Endothelial cell of umbilical vein (primary cell): ENCODE data around the gene GAGE12H. TPM values are rescaled to one million over a fixed set of nuclear protein-coding genes. Genes with fewer than 3 reads are reported as not detected.
"Not testable (repeated sequence)": the region's sequence is repeated elsewhere in the genome, so short reads cannot be mapped to it uniquely, and the experiment has no call there.

ENCODE experiments used
- Bru-seq: library from RNA; stranded (reverse); fragments of 400-500 nt; gene quantifications from one replicate; lab custom pipeline; 2021; lab: Mats Ljungman, UMichigan
- BruChase-seq, 2 experiments: library from RNA; stranded (reverse); fragments of 400-500 nt; gene quantifications; one replicate each; lab custom pipeline; 2021; lab: Mats Ljungman, UMichigan
- BruUV-seq: library from RNA; stranded (reverse); fragments of 400-500 nt; replicated peaks from 2 replicates; lab custom pipeline; 2021; lab: Mats Ljungman, UMichigan
- CTCF ChIA-PET: fragments of 300-600, 350-600 bp; sonication (Branson Sonifier 250); formaldehyde crosslinking; loops from one replicate; lab custom pipeline; 2021; ENCODE audit warnings: antibody characterized with exemption, inconsistent platforms; lab: Charles Lee
- POLR2A ChIA-PET: fragments of 300-600, 350-600 bp; sonication (Branson Sonifier 250); formaldehyde crosslinking; loops from one replicate; lab custom pipeline; 2021; ENCODE audit warnings: antibody characterized with exemption, inconsistent platforms; lab: Charles Lee
- DNase-seq: peaks from one replicate; pipeline ENCODE4 v3.0.0-alpha.2; 2011; ENCODE audit warnings: low read depth, low spot score
- FAIRE-seq: peaks from 2 replicates; lab custom pipeline; 2011; peaks lifted over from hg19 to GRCh38; lab: Jason Lieb, UNC
- H2AFZ ChIP-seq: 2 replicates; pipeline ENCODE4 v1.6.0; 2012; ENCODE audit warnings: low read depth, low read length, control low read depth, inconsistent platforms
- H3K27ac ChIP-seq: 2 replicates; pipeline ENCODE4 v1.5.1; 2011; ENCODE audit warnings: low read depth, mild to moderate bottlenecking, control low read depth, low read length, moderate library complexity; ENCODE audit not compliant: insufficient read depth
- H3K27me3 ChIP-seq, 2 experiments: 2 replicates each; pipeline versions ENCODE4 v1.6.0 to v1.6.1; 2011; ENCODE audit warnings: low read length in 2 of 2, mixed read lengths in 1 of 2; ENCODE audit not compliant: control insufficient read depth in 2 of 2, insufficient read depth in 2 of 2
- H3K36me3 ChIP-seq, 2 experiments: 2 replicates in 1 of 2; 3 replicates in 1 of 2; pipeline ENCODE4 v1.5.1; 2011; ENCODE audit warnings: low read length in 2 of 2, mild to moderate bottlenecking in 1 of 2, moderate library complexity in 1 of 2; ENCODE audit not compliant: control insufficient read depth in 2 of 2, insufficient read depth in 2 of 2; ENCODE audit errors: extremely low read depth in 1 of 2
- H3K4me1 ChIP-seq: 3 replicates; pipeline ENCODE4 v1.5.1; 2011; ENCODE audit warnings: mild to moderate bottlenecking, low read length; ENCODE audit not compliant: control insufficient read depth, insufficient read depth; ENCODE audit errors: extremely low read depth
- H3K4me2 ChIP-seq: 2 replicates; pipeline ENCODE4 v1.6.1; 2011; ENCODE audit warnings: low read length, control low read depth, mixed read lengths; ENCODE audit not compliant: insufficient read depth
- H3K4me3 ChIP-seq, 3 experiments: fragments of 200-600 bp in 1 of 3; sonication (generic), shearing (Covaris generic) in 1 of 3; replicated peaks in 1 of 3; 2 replicates each; pipeline ENCODE4 v1.5.1; 2011 to 2016; ENCODE audit warnings: control low read depth in 3 of 3, low read length in 3 of 3, mild to moderate bottlenecking in 2 of 3, inconsistent platforms in 1 of 3, low read depth in 1 of 3, moderate library complexity in 1 of 3; ENCODE audit not compliant: insufficient read depth in 1 of 3
- H3K79me2 ChIP-seq: 2 replicates; pipeline ENCODE4 v1.6.0; 2012; ENCODE audit warnings: low read length, inconsistent platforms; ENCODE audit not compliant: control insufficient read depth, insufficient read depth
- H3K9ac ChIP-seq: replicated peaks from 2 replicates; pipeline ENCODE3; 2011; ENCODE audit warnings: low read length, control low read depth; ENCODE audit not compliant: insufficient read depth; ENCODE audit errors: extremely low read depth
- H3K9me1 ChIP-seq: replicated peaks from 3 replicates; pipeline ENCODE4 v1.6.0; 2011; ENCODE audit warnings: mild to moderate bottlenecking, low read length; ENCODE audit not compliant: control insufficient read depth, insufficient read depth; ENCODE audit errors: extremely low read depth
- H3K9me3 ChIP-seq: replicated peaks from 2 replicates; pipeline ENCODE4 v1.5.1; 2012; ENCODE audit warnings: low read length, inconsistent platforms; ENCODE audit not compliant: control insufficient read depth, insufficient read depth
- H4K20me1 ChIP-seq: replicated peaks from 2 replicates; pipeline ENCODE3; 2011; ENCODE audit warnings: mild to moderate bottlenecking, low read length; ENCODE audit not compliant: control insufficient read depth, insufficient read depth; ENCODE audit errors: extremely low read depth
- dilution Hi-C: fragments of 300-500 bp; cut with MboI; formaldehyde crosslinking; loops from one replicate; pipeline ENCODE4 v1.15.0; 2019; ENCODE audit warnings: low sequenced_read_pairs; ENCODE audit not compliant: extremely low pct_ligation_motif_present
- intact Hi-C: fragments of 100-400 bp; cut with micrococcal nuclease; formaldehyde crosslinking; loops from one replicate; pipeline ENCODE4 v1.10.0; 2022
- long read RNA-seq: library from polyadenylated mRNA; stranded (forward); transcript quantifications from one replicate; pipeline ENCODE4 v2.0.0, GENCODE V29; 2021
- polyA minus RNA-seq, 3 experiments: library from RNA; depleted of rRNA, polyadenylated mRNA; stranded (reverse); fragments of >200 nt; gene quantifications; 1 replicate in 1 of 3; 2 replicates in 2 of 3; pipeline ENCODE4 v1.2.3, GENCODE V29; 2011
- polyA plus RNA-seq, 4 experiments: library from polyadenylated mRNA; depleted of rRNA in 3 of 4; stranded (reverse) in 3 of 4; unstranded in 1 of 4; fragments of >200 nt; gene quantifications; 2 replicates each; pipeline versions ENCODE4 v1.2.1 to v1.2.3, GENCODE V29; 2011 to 2012; ENCODE audit warnings: missing spikeins in 1 of 4
- total RNA-seq: library from RNA; stranded (reverse); gene quantifications from 2 replicates; pipeline ENCODE4 v1.2.3, GENCODE V29; 2021

Gene GAGE12H
- total RNA-seq (not detected in 2 replicates), polyA plus RNA-seq (not detected in 2 replicates), polyA minus RNA-seq (not detected in 2 replicates), Bru-seq, nascent RNA (not detected), BruChase-seq, experiment 1, labeled RNA remaining after a 6-hour chase (not detected), BruChase-seq, experiment 2, labeled RNA remaining after a 2-hour chase (not detected)
- not detected in 2 replicates for polyA plus RNA-seq (2011; cell fraction: cytosol; rRNA removed)
- not detected in 2 replicates for polyA plus RNA-seq (2011; cell fraction: nucleus; rRNA removed)
- polyA plus RNA-seq (2012): not detected in 2 replicates
- polyA minus RNA-seq (2011; cell fraction: cytosol; rRNA and poly(A)+ RNA removed): not detected
- not detected in 2 replicates for polyA minus RNA-seq (2011; cell fraction: nucleus; rRNA and poly(A)+ RNA removed)
- long read RNA-seq: 0 reads

GRCh38 chrX:49579649-49580048 is at the start of gene GAGE12H:
Gene GAGE12H (plus strand): TSS chrX:49579949. CDS start chrX:49581104, 1,155 bp downstream.
- H3K27ac ChIP-seq, dilution Hi-C loops, H3K9me3 ChIP-seq, H3K4me1 ChIP-seq, H2AFZ ChIP-seq, BruUV-seq, CTCF ChIA-PET, H3K36me3 ChIP-seq, intact Hi-C loops, H3K79me2 ChIP-seq, H3K4me3 ChIP-seq, POLR2A ChIA-PET, H3K4me2 ChIP-seq, FAIRE-seq, H3K9ac ChIP-seq, DNase-seq, H4K20me1 ChIP-seq, H3K9me1 ChIP-seq, H3K27me3 ChIP-seq: not testable (repeated sequence)

- POLR2A ChIA-PET, H3K27ac ChIP-seq, dilution Hi-C loops, BruUV-seq, H4K20me1 ChIP-seq, H3K9me1 ChIP-seq, H3K4me2 ChIP-seq, H3K9ac ChIP-seq, H3K4me3 ChIP-seq, H3K4me1 ChIP-seq, H3K36me3 ChIP-seq, H2AFZ ChIP-seq, H3K27me3 ChIP-seq, H3K79me2 ChIP-seq, DNase-seq, CTCF ChIA-PET, H3K9me3 ChIP-seq, intact Hi-C loops, FAIRE-seq: not testable (repeated sequence)
Measured at GRCh38 chrX:49531877-49532276, 47.9 kb upstream of the GAGE12H start, which contains the start of gene GAGE12C. Gene GAGE12C (plus strand): TSS chrX:49532177. CDS start chrX:49533332, 1,155 bp downstream.

GRCh38 chrX:49541433-49541832 is 38.3 kb upstream of the GAGE12H start, which contains the start of gene GAGE12D:
Gene GAGE12D (plus strand): TSS chrX:49541733. CDS start chrX:49542888, 1,155 bp downstream.
- H3K27ac ChIP-seq, H2AFZ ChIP-seq, H3K9ac ChIP-seq, FAIRE-seq, H3K4me3 ChIP-seq, BruUV-seq, POLR2A ChIA-PET, dilution Hi-C loops, H3K4me1 ChIP-seq, H3K4me2 ChIP-seq, H3K79me2 ChIP-seq, DNase-seq, H4K20me1 ChIP-seq, H3K9me1 ChIP-seq, CTCF ChIA-PET, H3K36me3 ChIP-seq, intact Hi-C loops, H3K27me3 ChIP-seq, H3K9me3 ChIP-seq: not testable (repeated sequence)

- H3K9me3 ChIP-seq, H3K4me3 ChIP-seq, H4K20me1 ChIP-seq, H3K79me2 ChIP-seq, H3K4me1 ChIP-seq, H3K27ac ChIP-seq, dilution Hi-C loops, FAIRE-seq, H3K9ac ChIP-seq, CTCF ChIA-PET, H3K27me3 ChIP-seq, H3K36me3 ChIP-seq, intact Hi-C loops, DNase-seq, H3K9me1 ChIP-seq, H2AFZ ChIP-seq, POLR2A ChIA-PET, H3K4me2 ChIP-seq, BruUV-seq: not testable (repeated sequence)
Measured at GRCh38 chrX:49550989-49551388, 28.8 kb upstream of the GAGE12H start, which contains the start of gene GAGE12E. Gene GAGE12E (plus strand): TSS chrX:49551289. CDS start chrX:49552444, 1,155 bp downstream.
